Measurements from ENCODE around the gene OR51A4.

Gene OR51A4

GRCh38 chr11:4947505-4947904 is at the start of gene OR51A4:
Gene OR51A4 (minus strand): TSS chr11:4947605. CDS start chr11:4947100, 505 bp downstream.
- TF ChIP-seq MAX (IDR thresholded peaks at IDR 0.05; ENCODE audit: low read depth, low read length) = no peak
- no peak for TF ChIP-seq MYC (IDR thresholded peaks at IDR 0.05; ENCODE audit: low read depth, low read length)
- TF ChIP-seq CTCF (IDR thresholded peaks at IDR 0.05; ENCODE audit: low read depth, low read length) = no peak
- TF ChIP-seq POLR2A (IDR thresholded peaks at IDR 0.05; ENCODE audit: extremely low read depth, insufficient read length) = no peak
- no peak for DNase-seq (ENCODE audit: low read depth)
- H3K4me3 ChIP-seq (ENCODE audit: low read depth, low read length) = no peak within 1 kb of the TSS

- H3K4me3 ChIP-seq (ENCODE audit: low read depth, low read length) = no peak within 1 kb of the TSS
- no peak for DNase-seq (ENCODE audit: low read depth)
- no peak for TF ChIP-seq MYC (IDR thresholded peaks at IDR 0.05; ENCODE audit: low read depth, low read length)
These were observed 47.1 kb upstream of the OR51A4 start, which contains the start of gene OR51L1 for GRCh38 chr11:4994551-4994950. Gene OR51L1 (plus strand): TSS chr11:4994851. CDS start chr11:4998983, 4,132 bp downstream.

GRCh38 chr11:4991060-4991459 is 43.7 kb upstream of the OR51A4 start:
- H3K4me3 ChIP-seq (ENCODE audit: low read depth, low read length) = no peak overlapping the region
- TF ChIP-seq POLR2A (IDR thresholded peaks at IDR 0.05; ENCODE audit: extremely low read depth, insufficient read length) (no peak), CTCF (IDR thresholded peaks at IDR 0.05; ENCODE audit: low read depth, low read length) (peak; percentile 23), MAX (IDR thresholded peaks at IDR 0.05; ENCODE audit: low read depth, low read length) (no peak)
- DNase-seq (ENCODE audit: low read depth) = peak; percentile 17

GRCh38 chr11:4983841-4984240 is 36.4 kb upstream of the OR51A4 start:
- H3K4me3 ChIP-seq (ENCODE audit: low read depth, low read length) = no peak overlapping the region
- TF ChIP-seq MYC (IDR thresholded peaks at IDR 0.05; ENCODE audit: low read depth, low read length) (no peak), MAX (IDR thresholded peaks at IDR 0.05; ENCODE audit: low read depth, low read length) (no peak), CTCF (IDR thresholded peaks at IDR 0.05; ENCODE audit: low read depth, low read length) (no peak), POLR2A (IDR thresholded peaks at IDR 0.05; ENCODE audit: extremely low read depth, insufficient read length) (no peak)
- DNase-seq (ENCODE audit: low read depth) = no peak

GRCh38 chr11:4982678-4983077 is 35.3 kb upstream of the OR51A4 start:
- no peak overlapping the region for H3K4me3 ChIP-seq (ENCODE audit: low read depth, low read length)
- no peak for TF ChIP-seq CTCF (IDR thresholded peaks at IDR 0.05; ENCODE audit: low read depth, low read length)
- TF ChIP-seq POLR2A (IDR thresholded peaks at IDR 0.05; ENCODE audit: extremely low read depth, insufficient read length) = no peak
- no peak for TF ChIP-seq MYC (IDR thresholded peaks at IDR 0.05; ENCODE audit: low read depth, low read length)
- TF ChIP-seq MAX (IDR thresholded peaks at IDR 0.05; ENCODE audit: low read depth, low read length) = no peak
- DNase-seq (ENCODE audit: low read depth) = no peak

GRCh38 chr11:4979036-4979435 is 31.6 kb upstream of the OR51A4 start:
- no peak for DNase-seq (ENCODE audit: low read depth)
- H3K4me3 ChIP-seq (ENCODE audit: low read depth, low read length) = no peak overlapping the region
- TF ChIP-seq POLR2A (IDR thresholded peaks at IDR 0.05; ENCODE audit: extremely low read depth, insufficient read length) (no peak), MYC (IDR thresholded peaks at IDR 0.05; ENCODE audit: low read depth, low read length) (no peak), MAX (IDR thresholded peaks at IDR 0.05; ENCODE audit: low read depth, low read length) (no peak), CTCF (IDR thresholded peaks at IDR 0.05; ENCODE audit: low read depth, low read length) (no peak)
